Amygdala (tissue), 56 donors: Measurements from ENCODE around the gene AP2A1.

Experiments used
- DNase-seq, 56 donors: peaks; one replicate each; lab custom pipeline; 2025; lab: John Stamatoyannopoulos, UW

AP2A1 gene

DNA sequence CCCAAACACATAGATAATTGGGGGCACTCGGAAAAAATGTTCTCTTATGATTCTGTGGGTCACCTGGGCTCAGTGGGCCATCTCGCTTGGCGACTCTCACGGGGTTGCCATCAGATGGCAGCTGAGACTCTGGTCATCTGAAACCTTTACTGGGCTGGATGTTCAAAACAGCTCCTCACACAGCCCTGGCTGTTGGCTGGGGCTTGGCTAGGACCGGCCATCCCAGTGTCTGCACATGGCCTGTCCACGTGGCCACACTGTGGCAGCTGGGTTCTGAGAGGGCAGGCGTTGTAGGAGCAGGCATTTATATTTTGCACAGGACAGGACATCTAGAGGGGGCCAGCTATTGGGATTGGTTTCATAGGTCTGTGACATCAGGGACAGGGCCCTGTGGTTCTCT is 66.8 kb downstream of the AP2A1 start:
- DNase-seq: peak in 1 of 56 donors; percentile 4

DNA sequence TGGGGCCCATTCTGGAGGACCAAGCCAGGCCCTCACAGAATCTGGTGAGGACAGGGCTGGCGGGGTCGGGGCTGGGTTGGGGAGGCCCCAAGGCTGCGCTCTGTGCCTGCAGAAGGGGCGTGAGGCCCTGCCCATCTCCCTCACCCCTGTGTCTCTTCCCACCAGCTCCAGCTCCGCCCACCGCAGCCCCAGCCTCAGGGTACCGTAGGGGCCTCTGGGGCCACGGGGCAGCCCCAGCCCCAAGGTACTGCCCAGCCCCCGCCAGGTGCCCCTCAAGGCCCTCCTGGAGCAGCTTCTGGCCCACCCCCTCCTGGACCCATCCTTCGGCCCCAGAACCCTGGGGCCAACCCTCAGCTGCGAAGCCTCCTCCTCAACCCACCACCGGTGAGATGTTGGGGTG is 68.8 kb downstream of the AP2A1 start:
- DNase-seq: no peak

DNA sequence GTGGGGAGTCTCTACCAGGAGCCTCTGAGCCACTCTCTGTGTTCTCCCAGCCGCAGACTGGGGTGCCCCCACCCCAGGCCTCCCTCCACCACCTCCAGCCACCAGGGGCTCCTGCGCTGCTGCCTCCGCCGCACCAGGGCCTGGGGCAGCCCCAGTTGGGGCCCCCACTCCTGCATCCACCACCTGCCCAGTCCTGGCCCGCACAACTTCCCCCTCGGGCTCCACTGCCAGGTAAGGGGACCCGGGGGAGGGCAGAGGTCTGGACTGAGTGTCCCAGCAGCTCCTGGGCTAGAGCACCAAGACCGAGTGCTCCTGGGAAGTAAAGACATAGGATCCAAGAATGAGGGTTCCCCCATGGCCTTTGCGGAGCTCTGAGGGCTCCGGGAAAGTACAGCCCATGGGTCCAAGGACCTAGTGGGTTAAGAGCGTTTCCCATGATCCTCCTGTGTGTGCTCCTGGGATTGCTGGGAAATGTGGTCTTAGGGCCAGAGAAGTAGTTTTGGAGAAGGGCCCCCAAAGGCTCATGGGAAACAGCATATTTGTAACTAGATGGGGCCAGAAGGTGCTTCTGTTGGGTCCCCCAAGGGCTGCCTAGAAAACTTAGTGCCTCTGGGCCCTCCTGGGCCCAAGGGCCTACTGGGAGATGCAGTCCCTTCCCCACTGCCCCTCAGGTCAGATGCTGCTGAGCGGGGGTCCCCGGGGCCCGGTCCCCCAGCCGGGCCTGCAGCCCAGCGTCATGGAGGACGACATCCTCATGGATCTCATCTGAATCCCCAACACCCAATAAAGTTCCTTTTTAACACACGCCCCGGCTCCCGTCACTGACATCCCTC is 69.6 kb downstream of the AP2A1 start:
- no peak for DNase-seq

DNA sequence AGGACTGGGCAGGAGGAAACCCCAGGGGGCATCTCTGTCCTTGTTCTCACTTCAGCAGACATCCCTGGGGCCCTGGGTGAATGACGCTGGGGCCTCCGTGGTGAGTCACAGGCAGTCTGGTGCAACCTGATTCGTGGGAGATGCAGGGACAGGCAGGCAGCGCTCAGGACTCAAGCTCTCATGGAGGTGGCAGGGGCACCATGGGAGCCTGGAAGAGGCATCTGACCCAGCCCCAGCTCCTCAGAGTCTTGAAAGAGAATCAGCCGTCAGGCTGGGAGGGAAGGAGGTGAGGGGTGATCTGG is 70.2 kb downstream of the AP2A1 start:
- DNase-seq: no peak

DNA sequence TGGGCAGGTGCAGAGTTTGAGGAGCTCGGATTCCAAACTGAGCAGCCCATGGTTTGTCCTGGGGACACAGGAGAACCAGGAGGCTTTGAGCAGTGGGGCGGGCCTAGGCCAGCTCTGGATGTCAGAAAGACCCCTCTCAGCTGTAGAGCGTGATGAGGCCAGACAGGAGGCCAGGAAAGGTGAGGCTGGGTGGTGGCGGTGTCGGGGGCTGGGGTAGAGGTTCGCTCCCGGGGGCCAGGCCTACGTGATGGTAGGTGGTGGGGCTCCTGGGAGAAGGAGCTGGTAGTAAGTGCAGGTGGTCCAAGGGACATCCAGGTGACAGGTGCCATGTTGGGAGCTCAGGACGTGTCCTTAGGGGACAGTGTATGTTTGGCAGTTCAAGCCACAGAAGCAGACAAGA is 70.6 kb downstream of the AP2A1 start:
- no peak for DNase-seq

DNA sequence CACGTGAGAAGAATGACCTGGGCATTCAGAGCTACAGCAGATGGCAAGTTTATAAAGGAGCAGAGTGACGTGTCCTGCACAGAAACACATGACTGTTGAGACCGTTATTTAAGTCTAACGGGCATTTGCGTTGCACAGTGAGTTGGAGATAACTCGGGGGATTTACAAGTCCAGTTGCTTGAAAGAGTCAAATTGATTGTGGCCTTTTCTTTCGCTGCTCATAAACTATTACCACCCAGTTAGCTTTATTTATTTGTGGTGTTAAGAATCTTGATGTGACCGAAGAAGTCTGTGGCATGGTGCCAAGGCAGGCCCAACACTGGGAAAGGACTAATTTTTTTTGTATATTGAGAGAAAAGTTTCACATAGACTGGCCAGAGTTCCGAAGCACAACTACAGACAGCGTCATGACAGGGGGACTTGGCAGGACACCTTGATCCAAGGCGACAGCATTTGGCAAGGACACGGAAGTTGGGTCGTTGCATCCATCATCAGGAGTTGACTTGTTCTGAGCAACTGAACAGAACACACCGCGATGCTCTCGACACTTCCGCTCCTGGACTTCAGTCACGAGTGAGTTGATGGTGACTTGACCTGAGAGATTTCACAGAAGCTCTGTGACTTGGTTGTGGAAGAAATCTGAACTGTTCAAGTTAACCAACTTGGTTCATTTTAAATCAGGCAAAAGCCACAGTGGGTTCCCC is 72.2 kb downstream of the AP2A1 start:
- no peak for DNase-seq

DNA sequence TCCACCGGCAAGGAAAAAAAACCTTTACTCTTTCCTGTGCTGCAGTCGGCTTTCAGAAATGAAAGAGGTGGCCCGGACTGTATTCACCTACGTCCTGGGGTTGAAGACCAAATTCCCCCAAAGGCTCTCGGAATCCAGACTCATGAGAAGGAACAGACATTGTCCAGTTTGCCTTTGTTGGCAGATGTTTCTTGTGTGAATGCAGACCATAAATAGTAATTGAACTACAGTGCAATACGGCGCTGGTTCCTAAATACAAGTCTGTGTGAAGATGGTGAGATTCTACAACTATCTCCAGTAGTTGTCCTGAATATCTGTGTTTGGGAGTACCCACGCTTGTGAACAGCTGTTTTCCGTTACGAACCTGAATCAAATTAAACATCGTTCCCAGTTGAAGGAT is 72.9 kb downstream of the AP2A1 start:
- no peak for DNase-seq

DNA sequence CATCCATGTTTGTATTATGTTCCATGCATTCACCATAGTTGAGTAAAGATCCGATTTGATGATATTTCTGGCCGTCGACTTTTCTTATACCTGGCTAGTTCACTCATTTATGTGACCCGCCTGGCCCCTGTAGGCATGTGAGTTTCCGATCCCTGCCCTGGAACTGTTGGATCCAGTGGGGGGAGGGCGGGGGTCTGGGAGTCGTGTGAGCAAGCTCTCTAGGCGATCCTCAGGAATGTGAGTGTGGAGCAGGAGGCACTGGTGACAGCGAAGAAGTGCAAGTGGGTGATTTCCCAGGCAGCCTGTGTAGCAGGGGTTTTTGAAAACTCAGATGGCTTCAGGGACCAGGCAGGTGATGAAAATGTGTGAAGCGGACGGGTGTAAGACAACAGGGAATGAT is 73.5 kb downstream of the AP2A1 start:
- DNase-seq: no peak

DNA sequence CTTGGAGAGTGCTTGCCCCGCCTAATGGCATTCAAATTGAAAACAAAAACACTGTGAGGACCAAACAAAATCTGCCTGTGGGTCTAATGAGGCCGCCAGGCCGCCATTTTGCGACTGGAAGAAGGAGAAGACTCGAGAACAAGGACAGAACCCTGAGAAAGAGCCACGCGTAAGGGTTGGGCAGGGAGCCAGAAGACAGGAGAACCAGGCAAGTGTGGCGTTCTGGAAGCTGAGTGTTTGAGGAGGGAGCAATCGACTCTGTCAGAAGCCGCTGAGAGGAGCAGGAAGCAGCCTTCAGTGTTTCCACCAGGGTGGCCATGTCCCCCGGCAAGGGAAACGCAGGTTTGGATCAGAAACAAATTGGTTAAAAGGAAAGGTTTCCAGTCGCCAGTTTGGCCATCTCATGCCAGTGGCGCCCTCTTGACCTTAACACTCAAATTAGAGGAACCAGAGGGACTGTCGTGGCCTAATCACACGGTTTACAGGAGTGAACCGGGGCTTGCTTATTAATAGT is 74.0 kb downstream of the AP2A1 start:
- DNase-seq: no peak

DNA sequence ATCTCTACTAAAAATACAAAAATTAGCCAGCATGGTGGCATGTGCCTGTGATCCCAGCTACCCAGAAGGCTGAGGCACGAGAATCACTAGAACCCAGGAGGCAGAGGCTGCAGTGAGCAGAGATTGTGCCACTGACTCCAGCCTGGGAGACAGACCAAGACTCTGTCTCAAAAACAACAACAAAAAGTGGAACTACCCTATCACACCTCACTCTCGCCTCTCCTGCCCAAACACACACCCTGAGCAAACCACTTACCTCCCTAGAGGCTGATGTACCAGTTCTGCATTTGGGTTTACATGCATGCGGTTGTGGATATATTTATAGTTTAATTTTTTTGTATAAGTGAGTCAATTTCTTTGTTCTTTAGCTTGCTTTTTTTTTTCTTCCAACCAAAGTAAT is 76.5 kb downstream of the AP2A1 start:
- DNase-seq: no peak

DNA sequence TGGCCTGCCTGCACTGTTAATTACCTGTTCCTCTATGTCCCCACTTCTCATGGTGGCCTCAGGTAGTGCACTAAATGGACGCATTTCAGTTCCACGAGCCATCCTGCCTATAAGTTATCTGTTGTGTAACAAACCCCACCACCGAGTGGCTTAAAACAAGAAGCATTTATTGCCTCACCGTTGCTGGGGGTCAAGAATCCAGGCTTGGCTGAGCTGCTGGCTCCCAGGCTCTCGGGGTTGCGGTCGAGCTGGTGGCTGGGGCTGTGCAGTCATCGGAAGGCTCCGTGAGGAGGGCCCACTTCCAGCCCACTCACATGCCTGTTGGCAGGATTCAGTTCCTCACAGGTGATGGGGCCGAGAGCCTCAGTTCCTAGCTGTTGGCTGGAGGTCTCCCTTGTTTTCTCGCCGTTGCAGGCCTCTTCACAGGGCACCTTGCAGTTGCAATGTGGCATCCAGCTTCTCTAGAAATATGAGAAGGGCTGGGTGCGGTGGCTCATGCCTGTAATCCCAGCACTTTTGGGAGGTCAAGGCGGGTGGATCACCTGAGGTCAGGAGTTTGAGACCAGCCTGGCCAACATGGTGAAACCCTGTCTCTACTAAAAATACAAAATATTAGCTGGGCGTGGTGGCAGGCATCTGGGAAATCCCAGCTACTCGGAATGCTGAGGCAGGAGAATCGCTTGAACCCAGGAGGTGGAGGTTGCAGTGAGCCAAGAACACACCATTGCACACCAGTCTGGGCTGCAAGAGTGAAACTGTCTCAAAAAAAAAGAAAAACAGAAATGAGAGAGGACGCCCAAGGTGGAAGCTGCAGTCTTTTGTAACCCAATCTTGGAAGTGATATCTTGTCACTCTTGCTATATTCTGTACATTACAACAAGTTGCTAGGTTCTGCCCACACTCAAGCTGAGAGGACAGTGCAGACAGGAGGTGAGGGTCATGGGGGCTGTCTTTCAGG is 77.6 kb downstream of the AP2A1 start:
- DNase-seq: no peak

DNA sequence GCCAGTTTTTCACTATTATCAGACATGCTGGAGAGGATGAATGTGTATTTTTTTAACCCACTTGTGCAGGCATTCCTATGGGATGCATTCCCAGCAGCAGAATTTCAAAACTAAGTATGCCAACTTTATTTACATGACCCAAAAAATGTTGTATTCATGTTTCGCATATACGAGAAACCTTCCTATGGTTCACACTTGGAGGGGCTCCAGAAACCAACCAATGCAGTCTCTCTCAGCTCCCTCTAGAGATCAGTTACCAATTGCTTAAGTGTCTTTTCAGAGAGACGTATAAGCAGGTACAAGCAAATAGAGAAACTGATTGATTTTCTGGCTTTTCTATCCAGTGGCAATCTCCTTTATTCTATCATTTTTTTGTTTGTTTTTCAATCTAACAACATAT is 78.6 kb downstream of the AP2A1 start:
- DNase-seq: no peak

DNA sequence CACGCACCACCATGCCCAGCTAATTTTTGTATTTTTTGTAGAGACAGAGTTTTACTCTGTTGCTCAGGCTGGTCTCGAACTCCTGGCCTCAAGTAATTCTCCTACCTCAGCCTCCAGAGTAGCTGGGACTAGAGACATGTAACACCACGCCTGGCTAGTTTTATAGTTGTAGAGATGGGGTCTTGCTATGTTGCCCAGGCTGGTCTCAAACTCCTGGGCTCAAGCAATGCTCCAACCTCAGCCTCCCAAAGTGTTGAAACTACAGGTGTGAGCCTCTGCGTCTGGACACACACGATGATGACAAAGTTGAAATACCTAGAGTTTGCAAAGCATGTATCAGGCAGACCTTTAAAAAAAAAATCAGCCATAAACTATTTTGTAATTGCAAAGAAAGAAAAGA is 79.6 kb downstream of the AP2A1 start:
- no peak for DNase-seq

DNA sequence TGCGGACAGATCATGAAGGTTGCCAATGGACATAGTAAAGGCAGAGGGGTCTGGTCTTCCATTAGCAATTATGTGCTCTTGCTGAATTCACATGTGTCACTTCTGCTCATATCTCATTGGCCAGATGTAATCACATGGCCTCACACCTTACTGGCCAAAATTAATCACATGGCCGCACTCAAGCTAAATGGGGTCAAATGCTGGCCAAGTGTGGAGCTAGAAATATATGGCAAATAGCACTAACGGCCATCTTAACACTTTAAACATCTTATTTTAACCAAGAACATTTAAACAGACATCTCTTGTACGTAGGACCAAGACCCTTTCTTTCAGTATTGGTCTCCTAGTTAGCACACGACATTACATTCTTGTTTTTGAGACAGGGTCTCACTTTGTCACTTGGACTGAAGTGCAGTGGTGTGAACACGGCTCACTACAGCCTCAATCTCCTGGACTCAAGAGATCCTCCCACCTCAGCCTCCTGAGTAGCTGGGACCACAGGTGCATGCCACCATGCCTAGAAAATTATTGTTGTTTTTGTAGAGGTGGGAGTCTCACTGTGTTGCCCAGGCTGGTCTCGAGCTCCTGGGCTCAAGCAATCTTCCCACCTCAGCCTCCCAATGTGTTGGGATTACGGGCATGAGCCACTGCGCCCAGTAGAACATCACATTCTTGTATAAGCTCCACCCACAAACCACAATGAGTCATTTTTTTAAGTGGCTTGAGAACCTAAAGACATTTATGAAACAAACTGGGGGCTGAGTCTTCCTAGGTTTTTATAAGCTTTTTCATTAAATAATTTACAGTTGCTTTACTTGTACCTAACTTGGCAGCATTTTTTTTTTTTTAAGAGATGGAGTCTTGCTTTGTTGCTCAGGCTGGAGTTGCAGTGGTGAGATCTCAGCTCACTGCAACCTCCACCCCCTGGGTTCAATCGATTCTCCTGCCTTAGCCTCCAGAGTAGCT is 81.2 kb downstream of the AP2A1 start:
- DNase-seq: no peak

DNA sequence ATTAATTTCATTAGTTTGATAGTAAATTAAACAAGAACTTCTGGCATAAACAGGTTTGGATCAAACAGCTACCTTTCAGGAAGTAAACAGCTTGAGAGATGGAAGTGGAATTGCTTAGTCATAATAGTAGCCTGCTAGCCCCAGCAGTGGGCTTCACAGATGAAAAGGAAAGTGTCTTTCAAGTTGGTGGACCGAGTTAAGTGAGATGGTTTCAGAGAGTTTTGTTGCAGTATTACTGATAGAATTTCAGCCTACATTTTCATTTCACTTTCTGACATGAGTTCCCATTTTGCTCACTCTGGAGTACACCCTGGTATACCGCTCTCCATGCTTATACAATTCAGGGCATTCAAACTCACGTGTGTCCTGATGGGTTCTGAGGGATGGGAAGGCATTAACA is 82.1 kb downstream of the AP2A1 start:
- no peak for DNase-seq

DNA sequence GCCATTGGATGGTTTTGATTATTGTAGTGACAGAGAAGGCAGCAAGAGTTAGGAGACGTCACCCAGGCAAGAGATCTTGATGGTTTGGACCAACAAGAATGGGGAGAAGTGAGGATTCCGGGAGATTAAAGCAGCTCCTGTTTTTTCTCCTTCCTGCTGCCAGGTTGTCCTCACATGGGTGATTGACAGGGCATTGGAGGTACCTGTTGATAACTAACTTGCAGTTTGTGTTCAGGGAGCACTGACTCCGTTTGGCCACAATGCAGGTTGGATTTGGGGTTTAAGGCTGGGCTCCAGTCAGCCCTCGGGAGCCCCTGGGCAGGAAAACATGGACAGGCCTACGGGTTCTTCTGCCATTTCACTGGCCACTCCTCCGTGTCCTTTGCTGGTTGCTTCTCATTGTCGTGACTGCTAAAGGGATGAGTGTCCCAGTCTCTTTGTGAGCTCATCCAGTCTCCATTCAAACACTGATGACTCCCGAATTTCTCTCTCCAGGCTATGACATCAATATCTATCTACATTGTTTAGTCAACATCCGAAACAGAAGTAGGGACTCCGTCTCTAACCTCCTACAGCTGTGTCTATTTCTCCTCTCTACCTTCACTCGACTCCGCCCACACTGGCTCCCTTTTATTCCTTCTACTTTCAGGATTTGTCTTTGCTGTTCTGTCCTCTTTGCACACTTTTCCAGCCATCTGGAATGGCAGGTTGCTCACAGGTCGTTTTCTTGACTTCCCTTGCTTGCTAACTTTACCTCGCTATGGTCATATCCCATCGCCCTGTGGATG is 82.8 kb downstream of the AP2A1 start:
- DNase-seq: no peak

DNA sequence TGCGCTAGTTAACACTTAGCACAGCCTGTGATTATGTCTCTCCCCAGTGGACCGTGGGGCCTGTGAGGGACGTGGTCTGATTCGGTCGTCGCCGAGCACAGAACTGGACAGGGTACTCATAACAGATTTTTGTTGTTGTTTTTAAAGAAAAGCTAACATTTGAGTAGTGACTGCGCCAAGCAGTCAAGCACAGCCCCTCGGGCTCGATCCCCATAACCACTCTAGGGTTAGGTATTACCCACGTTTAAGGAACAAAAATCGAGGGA is 83.4 kb downstream of the AP2A1 start:
- DNase-seq: no peak

DNA sequence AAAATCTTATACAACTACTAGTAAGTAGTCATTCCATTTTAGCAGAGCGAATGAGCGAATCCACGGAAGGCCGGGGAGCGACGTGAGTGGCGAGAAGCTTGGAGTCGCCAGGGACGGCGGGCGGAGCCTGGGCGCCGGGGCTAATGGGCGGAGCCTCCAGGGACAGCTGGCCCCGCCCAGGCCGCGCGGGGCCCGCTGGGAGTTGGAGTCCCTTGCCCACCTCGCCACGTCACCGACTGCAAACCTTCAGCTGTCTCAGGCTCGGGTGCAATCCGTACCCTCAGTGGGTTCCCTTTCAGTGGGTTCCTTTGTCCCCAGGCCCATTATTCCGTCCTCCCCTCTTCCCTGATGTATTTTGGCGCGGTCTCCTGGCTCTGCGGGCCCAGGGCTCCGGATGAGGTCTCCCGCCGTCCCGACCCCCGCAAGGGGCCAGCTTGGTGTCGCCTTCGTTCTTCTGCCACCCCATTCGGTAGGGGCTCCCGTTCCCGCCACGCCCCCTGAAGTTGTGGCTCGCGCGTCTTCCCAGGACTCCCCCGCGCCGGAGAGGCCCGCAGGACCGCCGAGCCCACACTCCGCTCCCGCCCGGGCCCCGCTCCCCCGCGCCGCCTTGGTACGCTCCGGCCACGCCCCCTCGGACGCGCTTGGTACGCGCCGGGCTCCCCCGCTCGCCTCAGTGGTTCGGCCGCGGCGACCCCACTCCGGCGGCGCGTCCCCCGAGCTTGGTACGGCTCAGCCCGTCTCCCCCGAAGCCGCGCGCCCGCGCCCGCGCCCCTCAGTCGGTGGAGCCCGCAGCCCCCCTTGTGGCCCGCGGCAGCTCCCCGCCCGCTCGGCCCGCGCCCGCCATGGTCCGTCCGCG is 83.9 kb downstream of the AP2A1 start, which contains the start of gene PTOV1:
PTOV1 (plus strand) TSS at position 673 of the 856 bp plus-strand sequence.
- DNase-seq: peak; percentile 16 to 96 (median 90)
